ENCODE results near the gene LRRN2.

Gene LRRN2

DNA sequence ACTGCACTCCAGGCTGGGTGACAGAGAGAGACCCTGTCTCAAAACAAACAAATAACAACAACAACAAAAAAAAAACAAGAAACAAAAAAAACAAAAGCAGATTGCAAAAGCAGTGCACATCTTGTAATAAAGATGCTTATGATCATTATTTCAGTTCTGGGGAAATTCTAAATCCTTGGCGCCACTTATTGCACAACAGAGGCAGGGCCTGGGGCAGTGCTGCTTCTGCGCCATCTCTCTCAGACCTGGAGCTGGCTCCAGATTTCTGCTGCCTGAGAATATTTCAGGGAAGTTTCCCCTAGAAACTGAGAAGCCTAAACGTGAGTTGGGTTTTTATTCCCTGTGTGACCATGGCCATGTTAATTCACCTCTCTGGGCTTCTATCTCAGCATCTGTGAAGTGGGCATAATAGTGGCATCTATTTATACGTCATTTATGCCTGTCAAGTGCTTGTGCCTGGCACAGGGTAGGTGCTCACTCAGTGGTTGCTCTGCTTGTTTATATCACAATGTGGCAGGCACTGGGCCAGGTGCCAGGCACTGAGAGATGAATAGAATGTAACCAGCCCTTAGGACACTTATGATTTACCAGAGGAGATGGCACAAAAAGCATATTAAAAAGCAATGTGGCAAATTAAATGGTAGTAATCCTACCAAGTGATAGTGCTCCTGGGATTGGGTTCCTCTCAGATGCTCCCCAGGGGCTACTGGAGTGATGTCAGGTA, 101.5 kb downstream of the LRRN2 start:
- TF ChIP-seq L3MBTL2 (conservative IDR thresholded peaks at IDR 0.05) (no peak), FOXM1 (IDR thresholded peaks at IDR 0.05; ENCODE audit: borderline replicate concordance) (no peak), CTBP1 (IDR thresholded peaks at IDR 0.05; ENCODE audit: borderline replicate concordance) (no peak), SP1 (IDR thresholded peaks at IDR 0.05) (no peak), HDGF (IDR thresholded peaks at IDR 0.05; ENCODE audit: borderline replicate concordance) (no peak), ARNT (IDR thresholded peaks at IDR 0.05) (no peak), FOXA1 (IDR thresholded peaks at IDR 0.05) (no peak), TARDBP (IDR thresholded peaks at IDR 0.05) (no peak), SUZ12 (IDR thresholded peaks at IDR 0.05) (no peak), ZNF384 (IDR thresholded peaks at IDR 0.05) (no peak), BHLHE40 (IDR thresholded peaks at IDR 0.05; ENCODE audit: borderline replicate concordance) (no peak), ELF4 (IDR thresholded peaks at IDR 0.05) (no peak)
- TF ChIP-seq, protein P1, sequence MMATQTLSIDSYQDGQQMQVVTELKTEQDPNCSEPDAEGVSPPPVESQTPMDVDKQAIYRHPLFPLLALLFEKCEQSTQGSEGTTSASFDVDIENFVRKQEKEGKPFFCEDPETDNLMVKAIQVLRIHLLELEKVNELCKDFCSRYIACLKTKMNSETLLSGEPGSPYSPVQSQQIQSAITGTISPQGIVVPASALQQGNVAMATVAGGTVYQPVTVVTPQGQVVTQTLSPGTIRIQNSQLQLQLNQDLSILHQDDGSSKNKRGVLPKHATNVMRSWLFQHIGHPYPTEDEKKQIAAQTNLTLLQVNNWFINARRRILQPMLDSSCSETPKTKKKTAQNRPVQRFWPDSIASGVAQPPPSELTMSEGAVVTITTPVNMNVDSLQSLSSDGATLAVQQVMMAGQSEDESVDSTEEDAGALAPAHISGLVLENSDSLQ (IDR thresholded peaks at IDR 0.05): no peak
- POLR2A ChIA-PET: no interaction called here
- CTCF ChIA-PET: interaction anchor here (0.6 kb wide), 1 partner anchor 224 kb away, joined by 6 read pairs; no protein-coding TSS in a partner anchor
- DNase-seq (ENCODE audit: extremely low spot score): no peak

DNA sequence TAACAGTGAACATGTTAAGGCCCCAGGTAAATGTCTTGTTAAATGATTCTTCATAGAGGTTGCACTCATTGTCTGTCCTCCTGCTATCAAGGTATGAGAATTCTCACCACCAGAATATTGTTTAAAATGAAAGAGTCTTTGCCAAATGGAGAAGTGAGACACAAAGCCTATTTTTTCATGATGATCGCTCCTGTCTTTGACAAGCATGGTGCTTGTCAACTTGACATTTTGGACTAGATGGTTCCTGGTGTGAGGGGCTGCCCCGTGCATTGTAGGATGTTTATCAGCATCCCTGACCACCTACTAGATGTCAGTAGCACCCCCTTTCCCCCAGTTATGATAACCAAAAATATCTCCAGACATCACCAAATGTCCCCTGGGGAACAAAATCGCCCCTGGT, 103.8 kb downstream of the LRRN2 start:
- CTCF ChIA-PET: no interaction called here
- POLR2A ChIA-PET: no interaction called here
- DNase-seq (ENCODE audit: extremely low spot score): no peak
- no peak for TF ChIP-seq LEF1 (IDR thresholded peaks at IDR 0.05; ENCODE audit: borderline replicate concordance)
- no peak for TF ChIP-seq CTBP1 (IDR thresholded peaks at IDR 0.05; ENCODE audit: borderline replicate concordance)
- no peak for TF ChIP-seq SUZ12 (IDR thresholded peaks at IDR 0.05)
- TF ChIP-seq SP1 (IDR thresholded peaks at IDR 0.05): no peak
- no peak for TF ChIP-seq L3MBTL2 (conservative IDR thresholded peaks at IDR 0.05)
- no peak for TF ChIP-seq TARDBP (IDR thresholded peaks at IDR 0.05)

DNA sequence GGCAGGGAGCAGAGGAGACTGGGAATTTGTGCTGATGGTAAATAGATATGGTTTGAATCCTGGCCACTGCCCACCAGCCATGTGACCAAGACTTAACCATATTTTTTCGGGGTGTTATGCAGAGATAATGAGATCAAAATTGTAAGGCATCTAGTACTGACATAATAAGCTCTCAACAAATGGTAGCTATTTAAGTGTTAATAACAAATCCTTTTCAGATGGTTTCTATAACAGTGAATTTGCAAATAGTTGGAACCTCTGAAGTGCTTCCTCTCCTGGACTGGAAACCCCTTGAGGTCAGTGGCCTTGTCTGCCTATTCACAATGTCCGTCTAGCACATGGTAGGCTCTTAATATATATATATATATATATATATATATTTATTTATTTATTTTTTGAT, 104.7 kb downstream of the LRRN2 start:
- no peak for DNase-seq (ENCODE audit: extremely low spot score)
- TF ChIP-seq HDGF (IDR thresholded peaks at IDR 0.05; ENCODE audit: borderline replicate concordance) (no peak), FOXK2 (IDR thresholded peaks at IDR 0.05) (no peak), ARNT (IDR thresholded peaks at IDR 0.05) (no peak), ZNF384 (IDR thresholded peaks at IDR 0.05) (no peak), CTBP1 (IDR thresholded peaks at IDR 0.05; ENCODE audit: borderline replicate concordance) (no peak), NFRKB (IDR thresholded peaks at IDR 0.05) (no peak), BHLHE40 (IDR thresholded peaks at IDR 0.05; ENCODE audit: borderline replicate concordance) (no peak), ELF4 (IDR thresholded peaks at IDR 0.05) (no peak), SP1 (IDR thresholded peaks at IDR 0.05) (no peak), L3MBTL2 (conservative IDR thresholded peaks at IDR 0.05) (no peak), SUZ12 (IDR thresholded peaks at IDR 0.05) (no peak), FOXM1 (IDR thresholded peaks at IDR 0.05; ENCODE audit: borderline replicate concordance) (no peak), LEF1 (IDR thresholded peaks at IDR 0.05; ENCODE audit: borderline replicate concordance) (no peak), TARDBP (IDR thresholded peaks at IDR 0.05) (no peak), FOXA1 (IDR thresholded peaks at IDR 0.05) (no peak)
- TF ChIP-seq, protein P1 (IDR thresholded peaks at IDR 0.05): no peak
- ChIA-PET POLR2A (no interaction called here), CTCF (no interaction called here)

DNA sequence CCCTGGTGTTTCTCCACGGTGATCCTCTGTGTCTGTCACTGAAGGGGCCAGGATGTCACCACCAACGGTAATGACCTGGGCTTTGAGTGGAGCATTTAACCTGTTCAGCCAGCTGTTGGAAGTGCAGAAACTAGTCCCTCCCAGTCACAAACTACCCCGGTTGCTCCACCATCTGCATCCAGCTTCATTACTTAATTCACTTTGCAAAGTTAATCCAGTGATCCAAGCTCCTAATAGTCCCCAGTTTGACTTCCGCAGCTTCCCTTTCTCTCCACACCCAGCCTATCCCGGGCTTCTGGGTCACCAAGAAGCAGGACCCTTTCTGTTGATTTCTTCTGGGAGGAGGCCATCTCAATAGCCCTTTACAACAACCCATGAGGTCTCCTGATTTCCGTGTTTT, 105.9 kb downstream of the LRRN2 start:
- CTCF ChIA-PET: interaction anchor here (0.7 to 1.1 kb wide), 3 partner anchors 14 to 227 kb away, joined by 3 to 5 read pairs (median 3); no protein-coding TSS in a partner anchor
- POLR2A ChIA-PET: no interaction called here

DNA sequence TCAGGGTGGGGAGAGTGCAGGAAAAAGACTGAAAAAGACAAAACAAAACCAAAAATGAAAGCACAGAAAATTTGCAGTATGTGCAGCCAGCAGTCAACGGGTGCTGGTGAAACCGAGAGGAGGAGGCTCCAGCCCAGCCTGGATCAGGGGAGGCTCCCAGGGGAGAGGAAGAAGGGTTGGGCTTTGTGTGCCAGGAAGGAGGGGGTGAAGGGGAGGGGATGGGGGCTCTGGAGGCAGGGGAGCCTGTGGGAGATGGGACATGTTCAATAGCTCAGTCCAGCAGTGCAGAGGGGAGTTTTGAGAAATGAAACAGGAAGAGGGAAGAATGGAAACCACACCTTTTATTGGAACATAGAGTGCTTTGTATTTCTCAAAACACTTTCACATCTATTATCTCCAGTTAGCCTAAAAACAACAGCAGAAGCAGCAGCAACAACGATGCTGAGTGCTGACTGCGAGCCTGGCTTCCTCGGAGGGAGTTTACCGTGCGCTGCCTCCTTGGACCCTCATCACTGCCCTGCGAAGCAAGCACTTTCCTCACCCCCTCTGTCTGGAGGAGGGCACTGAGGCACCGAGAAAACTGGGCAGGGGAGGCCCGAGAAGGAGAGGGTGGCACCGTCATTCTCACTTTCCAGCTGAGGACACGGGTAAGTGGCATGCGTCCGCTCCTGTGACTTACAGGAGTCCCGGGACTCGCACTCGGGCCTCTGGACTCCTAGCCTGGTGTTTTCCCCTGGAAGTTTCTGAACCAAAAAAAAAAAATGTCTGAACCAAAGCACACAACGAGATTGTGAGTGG, 106.5 kb downstream of the LRRN2 start:
- POLR2A ChIA-PET: no interaction called here
- CTCF ChIA-PET: interaction anchor here (0.7 to 1.1 kb wide), 4 partner anchors 13 to 228 kb away, joined by 3 to 5 read pairs (median 3); no protein-coding TSS in a partner anchor
- DNase-seq (ENCODE audit: extremely low spot score): no peak
- no peak for TF ChIP-seq FOXM1 (IDR thresholded peaks at IDR 0.05; ENCODE audit: borderline replicate concordance)

More for the DNA sequence above, 105.9 kb downstream of the LRRN2 start:
- DNase-seq (ENCODE audit: extremely low spot score): no peak
- TF ChIP-seq ELF4 (IDR thresholded peaks at IDR 0.05): no peak
- no peak for TF ChIP-seq ZNF384 (IDR thresholded peaks at IDR 0.05)
- no peak for TF ChIP-seq LEF1 (IDR thresholded peaks at IDR 0.05; ENCODE audit: borderline replicate concordance)
- no peak for TF ChIP-seq ARNT (IDR thresholded peaks at IDR 0.05)
- TF ChIP-seq TARDBP (IDR thresholded peaks at IDR 0.05): no peak
- no peak for TF ChIP-seq FOXA1 (IDR thresholded peaks at IDR 0.05)
- no peak for TF ChIP-seq NFRKB (IDR thresholded peaks at IDR 0.05)
- TF ChIP-seq BHLHE40 (IDR thresholded peaks at IDR 0.05; ENCODE audit: borderline replicate concordance): no peak

DNA sequence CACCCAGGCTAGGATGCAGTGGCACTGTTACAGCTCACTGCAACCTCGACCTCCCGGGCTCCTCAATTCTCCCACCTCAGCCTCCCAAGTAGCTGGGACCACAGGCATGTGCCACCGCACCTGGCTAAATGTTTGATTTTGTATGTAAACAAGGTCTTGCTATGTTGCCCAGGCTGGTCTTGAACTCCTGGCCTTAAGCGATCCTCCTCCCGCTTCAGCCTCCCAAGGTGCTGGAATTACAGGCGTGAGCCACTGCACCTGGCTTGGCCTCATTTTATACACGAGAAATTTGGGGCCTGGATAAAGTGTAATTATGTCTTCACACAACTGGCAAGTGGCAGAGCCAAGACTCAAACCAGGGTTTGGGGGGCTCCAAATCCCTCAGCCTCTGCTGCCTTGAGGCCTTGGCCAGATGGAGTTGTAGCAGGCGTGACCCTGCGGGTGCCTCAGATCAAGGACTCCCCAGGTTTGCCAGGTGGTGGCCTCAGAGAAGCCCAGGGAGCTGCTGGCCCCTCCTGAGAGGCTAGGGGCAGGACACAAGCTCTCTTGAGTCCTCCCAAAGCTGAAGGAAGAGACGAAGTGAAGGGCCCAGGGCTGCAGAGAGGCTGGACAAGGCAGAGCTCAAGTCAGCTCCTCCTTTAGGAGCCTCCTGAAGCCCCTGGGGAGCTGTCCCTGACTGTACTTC, 107.6 kb downstream of the LRRN2 start:
- POLR2A ChIA-PET: no interaction called here
- CTCF ChIA-PET: interaction anchor here (0.8 kb wide), 1 partner anchor 12 kb away, joined by 3 read pairs; no protein-coding TSS in a partner anchor
- no peak for DNase-seq (ENCODE audit: extremely low spot score)
- TF ChIP-seq L3MBTL2 (conservative IDR thresholded peaks at IDR 0.05) (no peak), FOXA1 (IDR thresholded peaks at IDR 0.05) (no peak), CTBP1 (IDR thresholded peaks at IDR 0.05; ENCODE audit: borderline replicate concordance) (no peak), TARDBP (IDR thresholded peaks at IDR 0.05) (no peak), SUZ12 (IDR thresholded peaks at IDR 0.05) (no peak), LEF1 (IDR thresholded peaks at IDR 0.05; ENCODE audit: borderline replicate concordance) (no peak), ZNF384 (IDR thresholded peaks at IDR 0.05) (no peak), ARNT (IDR thresholded peaks at IDR 0.05) (no peak), HDGF (IDR thresholded peaks at IDR 0.05; ENCODE audit: borderline replicate concordance) (no peak), FOXM1 (IDR thresholded peaks at IDR 0.05; ENCODE audit: borderline replicate concordance) (no peak), FOXK2 (IDR thresholded peaks at IDR 0.05) (no peak), BHLHE40 (IDR thresholded peaks at IDR 0.05; ENCODE audit: borderline replicate concordance) (no peak)
- TF ChIP-seq, protein P1 (IDR thresholded peaks at IDR 0.05): no peak
